ENCODE results near the gene NME7.

GRCh38 chr1:169217636-169218035, 150.0 kb downstream of the NME7 start:
- no peak for TF ChIP-seq IRF2 (CRISPR knock-in tag; IDR thresholded peaks at IDR 0.05; ENCODE audit: borderline replicate concordance, low read depth)
- no peak for TF ChIP-seq ETV6 (CRISPR knock-in tag; IDR thresholded peaks at IDR 0.05)
- TF ChIP-seq CTCF (IDR thresholded peaks at IDR 0.05), result no peak
- TF ChIP-seq FOXP4 (CRISPR knock-in tag; IDR thresholded peaks at IDR 0.05), result no peak
- TF ChIP-seq ZNF512 (CRISPR knock-in tag; IDR thresholded peaks at IDR 0.05; ENCODE audit: borderline replicate concordance), result no peak
- TF ChIP-seq NR2C2 (CRISPR knock-in tag; IDR thresholded peaks at IDR 0.05), result no peak
- TF ChIP-seq CBFB (CRISPR knock-in tag; IDR thresholded peaks at IDR 0.05; ENCODE audit: low read depth), result no peak
- no peak for TF ChIP-seq TEAD4 (CRISPR knock-in tag; IDR thresholded peaks at IDR 0.05)

Measured in WTC11 (cell line).